OCI-LY1 (cell line): Measurements from ENCODE around the gene MRPL28.

Source experiments
- H2AFZ ChIP-seq: fragments of 200-600 bp; sonication (generic), shearing (Covaris generic); 2 replicates; pipeline ENCODE4 v1.6.0; 2014; ENCODE audit warnings: antibody characterized with exemption, mild to moderate bottlenecking, low read length
- H3F3A ChIP-seq: fragments of 200-600 bp; sonication (generic), shearing (Covaris generic); 2 replicates; pipeline ENCODE4 v1.6.0; 2014; ENCODE audit warnings: mild to moderate bottlenecking, antibody characterized with exemption, low read length, moderate library complexity; ENCODE audit not compliant: insufficient read depth
- H3K27ac ChIP-seq: fragments of 200-600 bp; sonication (generic); 2 replicates; pipeline ENCODE4 v1.5.1; 2014; ENCODE audit warnings: low read length, mixed run types, mild to moderate bottlenecking, low read depth; ENCODE audit not compliant: poor library complexity, severe bottlenecking
- H3K27me3 ChIP-seq: fragments of 200-600 bp; sonication (generic); 2 replicates; pipeline ENCODE4 v1.6.0; 2014; ENCODE audit warnings: antibody characterized with exemption, mild to moderate bottlenecking, low read length, moderate library complexity; ENCODE audit not compliant: insufficient read depth
- H3K36me3 ChIP-seq: fragments of 200-600 bp; sonication (generic); 2 replicates; pipeline ENCODE4 v1.6.1; 2014; ENCODE audit warnings: mild to moderate bottlenecking, antibody characterized with exemption, low read length, moderate library complexity, mixed read lengths; ENCODE audit not compliant: insufficient read depth
- H3K4me1 ChIP-seq: fragments of 200-600 bp; sonication (generic); 2 replicates; pipeline ENCODE4 v1.5.1; 2014; ENCODE audit warnings: mild to moderate bottlenecking, low read length, moderate library complexity; ENCODE audit not compliant: insufficient read depth, severe bottlenecking
- H3K4me2 ChIP-seq: fragments of 200-600 bp; sonication (generic), shearing (Covaris generic); 2 replicates; pipeline ENCODE4 v1.6.1; 2014; ENCODE audit warnings: low read length
- H3K4me3 ChIP-seq: fragments of 200-600 bp; sonication (generic); 2 replicates; pipeline ENCODE4 v1.5.1; 2014; ENCODE audit warnings: low read length, low read depth, mild to moderate bottlenecking, mixed read lengths; ENCODE audit not compliant: poor library complexity, severe bottlenecking
- H3K79me2 ChIP-seq: fragments of 200-600 bp; shearing (Covaris generic); 2 replicates; pipeline ENCODE4 v1.6.1; 2016; ENCODE audit warnings: mixed run types, low read length, mixed read lengths; ENCODE audit not compliant: insufficient read depth
- H3K9ac ChIP-seq: fragments of 200-600 bp; sonication (generic), shearing (Covaris generic); 2 replicates; pipeline ENCODE4 v1.6.1; 2014; ENCODE audit warnings: mild to moderate bottlenecking, low read length, mixed read lengths
- H3K9me2 ChIP-seq: fragments of 200-600 bp; sonication (generic), shearing (Covaris generic); 2 replicates; pipeline ENCODE4 v1.6.1; 2014; ENCODE audit warnings: low read depth, mild to moderate bottlenecking, low read length, mixed read lengths
- H3K9me3 ChIP-seq: fragments of 200-600 bp; shearing (Covaris generic); 2 replicates; pipeline ENCODE4 v1.6.1; 2014; ENCODE audit warnings: low read length, mixed read lengths
- H4K20me1 ChIP-seq: fragments of 200-600 bp; sonication (generic), shearing (Covaris generic); 2 replicates; pipeline ENCODE4 v1.6.0; 2016; ENCODE audit warnings: mild to moderate bottlenecking, low read length; ENCODE audit not compliant: insufficient read depth
- CTCF ChIP-seq: fragments of 200-600 bp; sonication (generic), shearing (Covaris generic); IDR thresholded peaks from 2 replicates; pipeline ENCODE4 v1.5.1; 2017; ENCODE audit warnings: mild to moderate bottlenecking, antibody characterized with exemption, low read length, moderate library complexity, mixed read lengths
- EZH2 ChIP-seq: fragments of 200-600 bp; sonication (generic), shearing (Covaris generic); IDR thresholded peaks from 2 replicates; pipeline ENCODE4 v1.8.0; 2017; ENCODE audit warnings: borderline replicate concordance, mixed run types, mild to moderate bottlenecking, antibody characterized with exemption, low read length, moderate library complexity, mixed read lengths

The MRPL28 gene

DNA sequence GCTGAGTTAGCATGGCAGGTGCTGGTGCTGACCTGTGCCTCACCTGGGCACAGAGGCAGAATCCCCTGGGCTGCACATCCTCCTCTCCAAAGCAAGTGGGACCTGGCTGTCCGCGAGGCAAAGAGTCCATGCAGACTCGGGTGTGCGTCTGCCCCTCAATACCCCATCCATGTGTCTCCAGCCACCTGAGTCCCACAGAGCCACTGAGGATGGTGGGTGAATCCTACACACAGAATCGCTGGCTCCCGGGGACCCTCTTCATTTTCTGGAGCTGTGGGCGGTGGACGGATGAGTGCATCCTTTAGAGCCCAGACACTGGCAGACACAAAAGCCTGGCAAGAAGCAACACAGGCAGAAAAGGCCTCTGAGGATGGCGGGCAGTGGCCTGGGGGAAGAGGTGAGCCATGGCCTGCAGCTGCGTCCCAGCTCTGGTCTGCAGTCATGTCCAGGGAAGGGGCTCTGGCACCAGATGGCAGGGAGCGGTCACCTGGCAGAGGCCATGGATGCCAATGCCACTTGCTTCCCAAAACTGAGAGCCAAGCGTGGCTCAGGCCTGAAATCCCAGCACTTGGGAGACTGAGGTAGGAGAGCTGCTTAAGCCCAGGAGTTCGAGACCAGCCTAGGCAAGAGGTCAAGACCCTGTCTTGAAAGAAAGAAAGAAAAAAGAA lies 47.7 kb downstream of the MRPL28 start:
- no peak overlapping the region for H2AFZ ChIP-seq
- no peak overlapping the region for H3K4me2 ChIP-seq
- H3F3A ChIP-seq = no peaks in the 10 kb centered on the region
- H4K20me1 ChIP-seq = no peaks in the 10 kb centered on the region
- H3K4me1 ChIP-seq = peaks cover 38% of the 10 kb centered on the region
- no peaks in the 10 kb centered on the region for H3K9me3 ChIP-seq
- no peak overlapping the region for H3K4me3 ChIP-seq
- no peaks in the 10 kb centered on the region for H3K79me2 ChIP-seq
- TF ChIP-seq EZH2 (no peak), CTCF (no peak)
- no peaks in the 10 kb centered on the region for H3K27me3 ChIP-seq
- H3K27ac ChIP-seq = no peak overlapping the region
- peaks cover 8% of the 10 kb centered on the region; the same call in 1 of the 2 replicates for H3K36me3 ChIP-seq
- H3K9me2 ChIP-seq = no peaks in the 10 kb centered on the region
- H3K9ac ChIP-seq = no peak overlapping the region

- Histone ChIP-seq H3K27ac (no peak overlapping the region), H3K9me3 (no peaks in the 10 kb centered on the region), H3F3A (no peaks in the 10 kb centered on the region), H3K4me1 (peaks cover 27% of the 10 kb centered on the region), H3K4me2 (no peak overlapping the region), H3K9me2 (no peaks in the 10 kb centered on the region), H3K36me3 (peaks cover 8% of the 10 kb centered on the region; the same call in 1 of the 2 replicates), H3K9ac (no peak overlapping the region), H2AFZ (no peak overlapping the region), H3K4me3 (no peak overlapping the region), H3K27me3 (no peaks in the 10 kb centered on the region), H4K20me1 (no peaks in the 10 kb centered on the region), H3K79me2 (no peaks in the 10 kb centered on the region)
- TF ChIP-seq EZH2 = no peak
- TF ChIP-seq CTCF = no peak
Observed at GRCh38 chr16:321532-321931, 48.8 kb downstream of the MRPL28 start.

GRCh38 chr16:320206-320605 lies 50.1 kb downstream of the MRPL28 start:
- no peak for TF ChIP-seq CTCF
- no peak for TF ChIP-seq EZH2
- H3K4me3 ChIP-seq = no peak overlapping the region
- H3K9me2 ChIP-seq = no peaks in the 10 kb centered on the region
- no peaks in the 10 kb centered on the region for H3K79me2 ChIP-seq
- no peaks in the 10 kb centered on the region for H3F3A ChIP-seq
- H3K27ac ChIP-seq = no peak overlapping the region
- H4K20me1 ChIP-seq = no peaks in the 10 kb centered on the region
- H3K27me3 ChIP-seq = no peaks in the 10 kb centered on the region
- no peak overlapping the region for H2AFZ ChIP-seq
- H3K9ac ChIP-seq = no peak overlapping the region
- H3K4me1 ChIP-seq = peaks cover 19% of the 10 kb centered on the region
- H3K36me3 ChIP-seq = peaks cover 8% of the 10 kb centered on the region; the same call in 1 of the 2 replicates
- H3K9me3 ChIP-seq = no peaks in the 10 kb centered on the region
- H3K4me2 ChIP-seq = no peak overlapping the region
